ENCODE results near the gene PTGIS.

The PTGIS gene

GRCh38 chr20:49496553-49497397 is 71.2 kb downstream of the PTGIS start:
- DNase-seq (ENCODE audit: low read depth in 2 of 2), result no peak

GRCh38 chr20:49496043-49496442 is 71.9 kb downstream of the PTGIS start:
- DNase-seq (ENCODE audit: low read depth in 2 of 2), result no peak

GRCh38 chr20:49490689-49491088 is 77.2 kb downstream of the PTGIS start:
- no peak for DNase-seq (ENCODE audit: low read depth in 2 of 2)

- DNase-seq (ENCODE audit: low read depth in 2 of 2), result no peak
Observed at GRCh38 chr20:49489688-49490087, 78.2 kb downstream of the PTGIS start.

GRCh38 chr20:49486064-49486463 is 81.9 kb downstream of the PTGIS start:
- DNase-seq (ENCODE audit: low read depth in 2 of 2), result no peak

- DNase-seq (ENCODE audit: low read depth in 2 of 2), result no peak
Observed at GRCh38 chr20:49485563-49485962, 82.4 kb downstream of the PTGIS start.

- no peak for DNase-seq (ENCODE audit: low read depth in 2 of 2)
Observed at GRCh38 chr20:49484180-49485140, 83.5 kb downstream of the PTGIS start.

GRCh38 chr20:49483696-49484123 is 84.2 kb downstream of the PTGIS start:
- DNase-seq (ENCODE audit: low read depth in 2 of 2), result no peak

GRCh38 chr20:49483018-49483695 is 84.8 kb downstream of the PTGIS start:
- no peak for DNase-seq (ENCODE audit: low read depth in 2 of 2)

- no peak for DNase-seq (ENCODE audit: low read depth in 2 of 2)
Observed at GRCh38 chr20:49482621-49483017, 85.3 kb downstream of the PTGIS start, which contains the start of gene KCNB1. TSS of gene KCNB1 (minus strand) at chr20:49482668. CDS start at chr20:49482480, 188 bp downstream.

GRCh38 chr20:49482173-49482572 is 85.8 kb downstream of the PTGIS start:
- no peak for DNase-seq (ENCODE audit: low read depth in 2 of 2)

GRCh38 chr20:49481116-49481515 is 86.8 kb downstream of the PTGIS start:
- no peak for DNase-seq (ENCODE audit: low read depth in 2 of 2)

- DNase-seq (ENCODE audit: low read depth in 2 of 2), result no peak
Observed at GRCh38 chr20:49480236-49480635, 87.7 kb downstream of the PTGIS start.

- DNase-seq (ENCODE audit: low read depth in 2 of 2), result no peak
Observed at GRCh38 chr20:49479785-49480184, 88.2 kb downstream of the PTGIS start.

- DNase-seq (ENCODE audit: low read depth in 2 of 2), result no peak
Observed at GRCh38 chr20:49478754-49479689, 88.9 kb downstream of the PTGIS start.

- DNase-seq (ENCODE audit: low read depth in 2 of 2), result no peak
Observed at GRCh38 chr20:49478266-49478665, 89.7 kb downstream of the PTGIS start.

GRCh38 chr20:49477200-49477599 is 90.7 kb downstream of the PTGIS start:
- no peak for DNase-seq (ENCODE audit: low read depth in 2 of 2)

GRCh38 chr20:49476016-49476355 is 92.0 kb downstream of the PTGIS start:
- no peak for DNase-seq (ENCODE audit: low read depth in 2 of 2)

- no peak for DNase-seq (ENCODE audit: low read depth in 2 of 2)
Observed at GRCh38 chr20:49475292-49476015, 92.5 kb downstream of the PTGIS start.

- DNase-seq (ENCODE audit: low read depth in 2 of 2), result no peak
Observed at GRCh38 chr20:49471397-49471796, 96.5 kb downstream of the PTGIS start.

Data from activated CD8-positive, alpha-beta memory T cell treated with anti-CD3 and anti-CD28 coated beads for 4 hours (primary cell).